Pancreas (tissue), 10 donors: Measurements from ENCODE around the gene BTBD16. TPM values are rescaled to one million over a fixed set of nuclear protein-coding genes. Genes with fewer than 3 reads are reported as not detected.

ENCODE experiments used
- ATAC-seq, 4 donors: fragments of 200-7000 bp; cut with Tn5 transposase; one replicate each; pipeline versions ENCODE4 v1.8.0 to v1.9.1; 2020; ENCODE audit warnings: mild to moderate bottlenecking in 4 of 4, moderate library complexity in 4 of 4
- DNase-seq, 6 donors: peaks; one replicate each; pipeline ENCODE4 v3.0.0-alpha.2; 2020
- FAIRE-seq: peaks from 2 replicates; lab custom pipeline; 2012; peaks lifted over from hg19 to GRCh38; lab: Jason Lieb, UNC
- H3K27ac ChIP-seq, 4 donors: fragments of 200-600 bp; sonication (generic); 1 replicate in 3 of 4; 2 replicates in 1 of 4; pipeline versions ENCODE4 v1.5.0 to v1.8.0; 2020
- H3K27me3 ChIP-seq, 4 donors: fragments of 200-600 bp; one replicate each; pipeline ENCODE4 v1.8.0; 2021
- H3K36me3 ChIP-seq, 3 donors: fragments of 200-600 bp; sonication (generic) in 1 of 3; one replicate each; pipeline versions ENCODE4 v1.5.0 to v1.8.0; 2020 to 2021
- H3K4me1 ChIP-seq, 3 donors: fragments of 200-600 bp; one replicate each; pipeline ENCODE4 v1.8.0; 2021
- H3K4me3 ChIP-seq, 4 donors: fragments of 200-600 bp; sonication (generic) in 2 of 4; one replicate each; pipeline versions ENCODE4 v1.5.0 to v1.8.0; 2020 to 2021
- H3K9me3 ChIP-seq, 4 donors: fragments of 200-600 bp; one replicate each; pipeline ENCODE4 v1.8.0; 2021
- CTCF ChIP-seq, 4 donors: fragments of 200-600 bp; sonication (generic) in 3 of 4; IDR thresholded peaks; one replicate each; pipeline versions ENCODE4 v1.5.0 to v1.8.0; 2021; ENCODE audit warnings: antibody characterized with exemption in 4 of 4
- WGBS, 2 donors: extraction: QIAGEN DNeasy Blood & Tissue Kit; methylation state at CpG; one replicate each; pipeline ENCODE4 v1.1.7; 2013; 5-methylcytosine and 5-hydroxymethylcytosine counted together
- intact Hi-C, 3 donors: fragments of 100-400 bp; cut with DNase I; formaldehyde crosslinking; loops; one replicate each; pipeline versions ENCODE4 v1.11.1 to v1.14.2; 2022
- polyA plus RNA-seq, 2 donors: library from polyadenylated mRNA; stranded (reverse); fragments of 200-250 nt; gene quantifications; one replicate each; pipeline ENCODE4 v1.2.3, GENCODE V29; 2013
- total RNA-seq, 6 donors: library from RNA; stranded (reverse); fragmentation: NEBNext Ultra II Directional in 4 of 6; extraction: Animal tissue kit (Norgen Biotek cat#: 25700) in 4 of 6; gene quantifications; one replicate each; pipeline versions ENCODE4 v1.2.1 to v1.2.4, GENCODE V29; 2021 to 2023
- donor health status: healthy with polysubstance abuse.
- donor health status: DM: no; HTN: no; CAD: no; lungs with moderate emphysema.
- donor health status: DM: no; HTN: no; CAD: no.
- donor health status: control.
- donor health status: control.
- donor health status: Bipolar disorder and iron deficiency.
- donor health status: DM: yes; HTN: yes; CAD: no.
- donor health status: DM: no; HTN: no; CAD: no.
- donor health status: DM: no; HTN: no; CAD: no.
- donor health status: DM: yes; HTN: yes; CAD: no.

Gene BTBD16
- total and polyA plus RNA-seq, 8 donors = 0.14 to 0.52 (median 0.34) TPM; not detected in 3

- no peaks in the 10 kb centered on the region for H3K27me3 ChIP-seq
- H3K36me3 ChIP-seq = no peaks in the 10 kb centered on the region
- intact Hi-C loops = no loop called here
Observed at GRCh38 chr10:122379537-122379936, 108.4 kb downstream of the BTBD16 start.

GRCh38 chr10:122380703-122381102, 109.6 kb downstream of the BTBD16 start:
- intact Hi-C loops = no loop called here
- H3K4me1 ChIP-seq = peaks cover 0 to 13% (median 13%) of the 10 kb centered on the region in 3 donors
- ATAC-seq (peak in 2 of 4 donors; percentile 38 to 47), DNase-seq (no peak), FAIRE-seq (no peak)
- no peak for TF ChIP-seq CTCF (IDR thresholded peaks at IDR 0.05)
- no peaks in the 10 kb centered on the region for H3K9me3 ChIP-seq
- H3K36me3 ChIP-seq = no peaks in the 10 kb centered on the region
- H3K4me3 ChIP-seq = no peak overlapping the region
- H3K27me3 ChIP-seq = no peaks in the 10 kb centered on the region
- H3K27ac ChIP-seq = no peak overlapping the region
- 62 to 71% methylated on average over 4 of the region's 4 CpGs for WGBS, 2 donors

More at GRCh38 chr10:122379537-122379936, 108.4 kb downstream of the BTBD16 start:
- FAIRE-seq = no peak
- ATAC-seq = no peak
- Histone ChIP-seq H3K27ac (no peak overlapping the region), H3K9me3 (no peaks in the 10 kb centered on the region), H3K4me1 (peaks cover 0 to 12% (median 11%) of the 10 kb centered on the region in 3 donors), H3K4me3 (no peak overlapping the region)
- WGBS, 2 donors = 86 to 90% methylated on average over 2 of the region's 2 CpGs
- TF ChIP-seq CTCF (IDR thresholded peaks at IDR 0.05) = no peak
- DNase-seq = no peak

- Histone ChIP-seq H3K27me3 (no peaks in the 10 kb centered on the region), H3K36me3 (no peaks in the 10 kb centered on the region), H3K4me3 (no peak overlapping the region), H3K9me3 (no peaks in the 10 kb centered on the region), H3K4me1 (peaks cover 0 to 18% (median 12%) of the 10 kb centered on the region in 3 donors), H3K27ac (no peak overlapping the region)
- WGBS, 2 donors = 51 to 69% methylated on average over 2 of the region's 2 CpGs
- intact Hi-C loops = no loop called here
- FAIRE-seq (no peak), ATAC-seq (no peak), DNase-seq (no peak)
- no peak for TF ChIP-seq CTCF (IDR thresholded peaks at IDR 0.05)
Observed at GRCh38 chr10:122381680-122382079, 110.6 kb downstream of the BTBD16 start.

- intact Hi-C loops = no loop called here
- ATAC-seq (no peak), DNase-seq (no peak), FAIRE-seq (peak; percentile 23)
- Histone ChIP-seq H3K27ac (peak overlapping the region in 2 of 4 donors; percentile 20 to 25), H3K9me3 (no peaks in the 10 kb centered on the region), H3K27me3 (no peaks in the 10 kb centered on the region), H3K4me3 (no peak overlapping the region), H3K36me3 (no peaks in the 10 kb centered on the region), H3K4me1 (peaks cover 0 to 13% (median 6%) of the 10 kb centered on the region in 3 donors)
- WGBS, 2 donors = 14 to 16% methylated on average over 2 of the region's 2 CpGs
- no peak for TF ChIP-seq CTCF (IDR thresholded peaks at IDR 0.05)
Observed at GRCh38 chr10:122386514-122386913, 115.4 kb downstream of the BTBD16 start.

GRCh38 chr10:122387572-122387971, 116.5 kb downstream of the BTBD16 start:
- ATAC-seq = no peak
- no peak for TF ChIP-seq CTCF (IDR thresholded peaks at IDR 0.05)
- peaks cover 5 to 13% (median 6%) of the 10 kb centered on the region in 3 donors for H3K4me1 ChIP-seq
- no peaks in the 10 kb centered on the region for H3K27me3 ChIP-seq
- no peaks in the 10 kb centered on the region for H3K9me3 ChIP-seq
- no peak overlapping the region for H3K27ac ChIP-seq
- 95 to 99% methylated on average over 2 of the region's 2 CpGs for WGBS, 2 donors
- DNase-seq = no peak
- no peak overlapping the region for H3K4me3 ChIP-seq
- intact Hi-C loops = no loop called here
- no peaks in the 10 kb centered on the region for H3K36me3 ChIP-seq
- FAIRE-seq = no peak

Other genes starting within 250 kb of the BTBD16 start
- gene PLEKHA1, start 103.4 kb downstream of the BTBD16 start, total RNA-seq = 10 to 100 TPM; 18.5 to 31.6 (median 21.1) TPM
- gene PLEKHA1, start 103.4 kb downstream of the BTBD16 start, polyA plus RNA-seq = 10 to 100 TPM in 1 of 2 donors, 1 to 10 TPM in 1; 8.8 to 17.4 TPM
- gene ARMS2, start 183.4 kb downstream of the BTBD16 start, total RNA-seq = not detected
- not detected for gene ARMS2, start 183.4 kb downstream of the BTBD16 start, polyA plus RNA-seq
- 10 to 100 TPM; 10.4 to 83.0 (median 21.7) TPM for gene HTRA1, start 190.3 kb downstream of the BTBD16 start, total RNA-seq
- gene HTRA1, start 190.3 kb downstream of the BTBD16 start, polyA plus RNA-seq = 10 to 100 TPM; 19.2 to 20.0 TPM